ENCODE results near the gene DLGAP1. TPM values are rescaled to one million over a fixed set of nuclear protein-coding genes. Genes with fewer than 3 reads are reported as not detected.

The DLGAP1 gene
- total and polyA plus RNA-seq, 2 of the 13 experiments (the other 11 are each of a cell fraction or from before 2014, with no cell fraction given), result 0.01 TPM; not detected in 1

GRCh38 chr18:4181882-4182568, 273.1 kb downstream of the DLGAP1 start:
- peak; percentile 81 for FAIRE-seq
- H3K4me1 ChIP-seq (ENCODE audit: insufficient read depth, low read length), result peaks cover 18% of the 10 kb centered on the region
- BruUV-seq (replicated peaks), result no TSS peak
- no peak overlapping the region for H2AFZ ChIP-seq (ENCODE audit: low read length)
- no peaks in the 10 kb centered on the region for H3K36me3 ChIP-seq (replicated peaks in 1 of 2; ENCODE audit: control insufficient read depth in 1 of 2, insufficient read depth in 2 of 2, low read length in 2 of 2)
- no peaks in the 10 kb centered on the region for H3K79me2 ChIP-seq (ENCODE audit: insufficient read depth, low read length)
- H3K4me3 ChIP-seq (replicated peaks in 1 of 3; ENCODE audit: insufficient read depth in 1 of 3, low read depth in 2 of 3, low read length in 3 of 3), result no peak overlapping the region
- H3K27me3 ChIP-seq (ENCODE audit: control insufficient read depth in 1 of 2, insufficient read depth in 2 of 2, low read length in 2 of 2), result no peaks in the 10 kb centered on the region
- WGBS (ENCODE audit: low lambda C conversion rate), result 9% methylated on average over 7 of the region's 7 CpGs
- intact Hi-C loops (cut with micrococcal nuclease; ENCODE audit: unreplicated experiment), result loop anchor here (1.0 to 2.0 kb wide), 2 partner anchors 13 to 875 kb away; no protein-coding TSS in a partner anchor
- POLR2A ChIA-PET, result no interaction called here
- no peaks in the 10 kb centered on the region for H4K20me1 ChIP-seq (ENCODE audit: insufficient read depth, low read length)
- CTCF ChIA-PET (ENCODE audit: low intra/inter-chr PET ratio, low total read pairs), result interaction anchor here (1.7 kb wide), 1 partner anchor 876 kb away, joined by 8 read pairs; no protein-coding TSS in a partner anchor
- DNase-seq (ENCODE audit: low spot score), result peak; percentile 51
- no peak overlapping the region for H3K27ac ChIP-seq (ENCODE audit: extremely low read length, insufficient read depth, low read length)
- ATAC-seq, result peak; percentile 86
- in situ Hi-C loops (cut with HindIII; ENCODE audit: extremely low pct_ligation_motif_present, low pct_unique_long_range_greater_than_20kb), result loop anchor here (10.0 kb wide), 1 partner anchor 873 kb away; no protein-coding TSS in a partner anchor
- no peaks in the 10 kb centered on the region for H3K9me3 ChIP-seq (ENCODE audit: low read length)
- peak overlapping the region; percentile 19; the same call in 1 of the 2 replicates for H3K4me2 ChIP-seq (ENCODE audit: low read depth, low read length)
- no peak overlapping the region for H3K9ac ChIP-seq (ENCODE audit: insufficient read depth, low read depth, low read length)
- TF ChIP-seq, protein P1, sequence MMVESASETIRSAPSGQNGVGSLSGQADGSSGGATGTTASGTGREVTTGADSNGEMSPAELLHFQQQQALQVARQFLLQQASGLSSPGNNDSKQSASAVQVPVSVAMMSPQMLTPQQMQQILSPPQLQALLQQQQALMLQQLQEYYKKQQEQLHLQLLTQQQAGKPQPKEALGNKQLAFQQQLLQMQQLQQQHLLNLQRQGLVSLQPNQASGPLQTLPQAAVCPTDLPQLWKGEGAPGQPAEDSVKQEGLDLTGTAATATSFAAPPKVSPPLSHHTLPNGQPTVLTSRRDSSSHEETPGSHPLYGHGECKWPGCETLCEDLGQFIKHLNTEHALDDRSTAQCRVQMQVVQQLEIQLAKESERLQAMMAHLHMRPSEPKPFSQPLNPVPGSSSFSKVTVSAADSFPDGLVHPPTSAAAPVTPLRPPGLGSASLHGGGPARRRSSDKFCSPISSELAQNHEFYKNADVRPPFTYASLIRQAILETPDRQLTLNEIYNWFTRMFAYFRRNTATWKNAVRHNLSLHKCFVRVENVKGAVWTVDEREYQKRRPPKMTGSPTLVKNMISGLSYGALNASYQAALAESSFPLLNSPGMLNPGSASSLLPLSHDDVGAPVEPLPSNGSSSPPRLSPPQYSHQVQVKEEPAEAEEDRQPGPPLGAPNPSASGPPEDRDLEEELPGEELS (CRISPR knock-in tag; IDR thresholded peaks at IDR 0.05), result 0 out of 2 replicates have a peak, but pooled peaks have one; percentile 20
- TF ChIP-seq LCORL (IDR thresholded peaks at IDR 0.05), result peak; percentile 31; the same call in 1 of the 2 replicates
- TF ChIP-seq LCORL (CRISPR knock-in tag; IDR thresholded peaks at IDR 0.05), result no peak
- peak; percentile 30; the same call in 1 of the 2 replicates for TF ChIP-seq CREM (IDR thresholded peaks at IDR 0.05)
- TF ChIP-seq CREM (CRISPR knock-in tag; IDR thresholded peaks at IDR 0.05), result no peak
- TF ChIP-seq EP300 (IDR thresholded peaks at IDR 0.05; ENCODE audit: low read depth in 2 of 2, low read length in 2 of 2), result peak in 1 of 2 experiments; percentile 3; a peak in 1 of 4 replicates
- TF ChIP-seq EP300 (CRISPR knock-in tag; IDR thresholded peaks at IDR 0.05; ENCODE audit: borderline replicate concordance), result no peak
- no peak for TF ChIP-seq SOX6 (IDR thresholded peaks at IDR 0.05)
- TF ChIP-seq SOX6 (CRISPR knock-in tag; IDR thresholded peaks at IDR 0.05), result peak; percentile 53; the same call in 1 of the 2 replicates
- TF ChIP-seq MAFK (conservative IDR thresholded peaks at IDR 0.05 in 1 of 2, IDR thresholded peaks at IDR 0.05 in 1 of 2; ENCODE audit: low read length in 2 of 2), result peak; percentile 51 to 58; a peak in 2 of 4 replicates
- TF ChIP-seq STAG1 (CRISPR knock-in tag; IDR thresholded peaks at IDR 0.05), result peak; percentile 53
- peak; percentile 93; the same call in 1 of the 2 replicates for TF ChIP-seq ZNF431 (CRISPR knock-in tag; IDR thresholded peaks at IDR 0.05; ENCODE audit: borderline replicate concordance, low read depth)
- no peak for TF ChIP-seq IRF2 (CRISPR knock-in tag; IDR thresholded peaks at IDR 0.05)
- TF ChIP-seq HNF4G (IDR thresholded peaks at IDR 0.05; ENCODE audit: borderline replicate concordance, low read depth, low read length), result peak; percentile 86
- TF ChIP-seq HNF4G (CRISPR knock-in tag; IDR thresholded peaks at IDR 0.05; ENCODE audit: borderline replicate concordance, low read depth), result no peak
- TF ChIP-seq SOX5 (CRISPR knock-in tag; IDR thresholded peaks at IDR 0.05; ENCODE audit: borderline replicate concordance), result peak; percentile 47; the same call in 1 of the 2 replicates
- no peak for TF ChIP-seq DNMT1 (CRISPR knock-in tag; IDR thresholded peaks at IDR 0.05)
- TF ChIP-seq ZNF816 (CRISPR knock-in tag; IDR thresholded peaks at IDR 0.05; ENCODE audit: borderline replicate concordance), result no peak
- TF ChIP-seq HNF4A (CRISPR knock-in tag; IDR thresholded peaks at IDR 0.05), result peak; percentile 66; the same call in 1 of the 2 replicates
- TF ChIP-seq PAXIP1 (CRISPR knock-in tag; conservative IDR thresholded peaks at IDR 0.05), result peak; percentile 26; the same call in 1 of the 2 replicates

Measured in HepG2 (cell line).